H9 (cell line): ENCODE results near the gene SCAND1. TPM values are rescaled to one million over a fixed set of nuclear protein-coding genes. Genes with fewer than 3 reads are reported as not detected.
A peak's percentile ranks its signal among the peaks of the same experiment; 100 is the strongest.

Experiments used
- DNase-seq: peaks from one replicate; pipeline ENCODE4 v3.0.0-alpha.2; 2017
- H2AFZ ChIP-seq: one replicate; pipeline ENCODE4 v1.6.1; 2013; ENCODE audit warnings: mild to moderate bottlenecking, low read length, control low read depth, moderate library complexity
- H2AK5ac ChIP-seq: 2 replicates; pipeline ENCODE4 v1.6.1; 2013; ENCODE audit warnings: low read length, control low read depth, mixed read lengths; ENCODE audit not compliant: insufficient read length
- H2BK120ac ChIP-seq: one replicate; pipeline ENCODE4 v1.6.1; 2013; ENCODE audit warnings: low read depth, mild to moderate bottlenecking, low read length, control low read depth, inconsistent platforms; ENCODE audit not compliant: poor library complexity, severe bottlenecking
- H2BK12ac ChIP-seq: 2 replicates; pipeline ENCODE4 v1.6.1; 2013; ENCODE audit warnings: low read length, control low read depth, mixed read lengths, low read depth; ENCODE audit not compliant: insufficient read length
- H2BK15ac ChIP-seq: 2 replicates; pipeline ENCODE4 v1.6.1; 2013; ENCODE audit warnings: low read depth, low read length, control low read depth
- H2BK20ac ChIP-seq: one replicate; pipeline ENCODE4 v1.6.1; 2013; ENCODE audit warnings: low read depth, mild to moderate bottlenecking, low read length, control low read depth, inconsistent platforms; ENCODE audit not compliant: poor library complexity, severe bottlenecking
- H2BK5ac ChIP-seq: 2 replicates; pipeline ENCODE4 v1.6.1; 2013; ENCODE audit warnings: low read length, control low read depth, mixed read lengths; ENCODE audit not compliant: insufficient read length
- H3K14ac ChIP-seq: 2 replicates; pipeline ENCODE4 v1.6.1; 2013; ENCODE audit warnings: low read length, control low read depth; ENCODE audit not compliant: insufficient read depth
- H3K18ac ChIP-seq: 2 replicates; pipeline ENCODE4 v1.6.1; 2013; ENCODE audit warnings: low read depth, mild to moderate bottlenecking, mixed read lengths, low read length, control low read depth; ENCODE audit not compliant: insufficient read length
- H3K23ac ChIP-seq: 2 replicates; pipeline ENCODE4 v1.6.1; 2013; ENCODE audit warnings: low read length, control low read depth, mixed read lengths, low read depth; ENCODE audit not compliant: insufficient read length
- H3K23me2 ChIP-seq: 2 replicates; pipeline ENCODE4 v1.6.1; 2013; ENCODE audit warnings: low read depth, mild to moderate bottlenecking, mixed read lengths, low read length, control low read depth; ENCODE audit not compliant: insufficient read length, poor library complexity, severe bottlenecking
- H3K27ac ChIP-seq: 2 replicates; pipeline ENCODE4 v1.5.1; 2013; ENCODE audit warnings: low read length, control low read depth, mixed read lengths, low read depth; ENCODE audit not compliant: insufficient read length
- H3K27me3 ChIP-seq: 2 replicates; pipeline ENCODE4 v1.6.1; 2013; ENCODE audit warnings: low read length, control low read depth, inconsistent platforms; ENCODE audit not compliant: insufficient read depth
- H3K4ac ChIP-seq: 2 replicates; pipeline ENCODE4 v1.6.1; 2013; ENCODE audit warnings: low read depth, mild to moderate bottlenecking, control low read depth, inconsistent platforms, low read length, moderate library complexity
- H3K4me1 ChIP-seq: 2 replicates; pipeline ENCODE4 v1.6.1; 2013; ENCODE audit warnings: low read length, control low read depth, inconsistent platforms; ENCODE audit not compliant: insufficient read depth
- H3K4me2 ChIP-seq: 2 replicates; pipeline ENCODE4 v1.6.1; 2013; ENCODE audit warnings: low read length, control low read depth, mixed read lengths; ENCODE audit not compliant: insufficient read length, insufficient read depth
- H3K56ac ChIP-seq: 2 replicates; pipeline ENCODE4 v1.6.1; 2013; ENCODE audit warnings: low read depth, mild to moderate bottlenecking, mixed read lengths, low read length, control low read depth; ENCODE audit not compliant: insufficient read length
- H3K79me1 ChIP-seq: 2 replicates; pipeline ENCODE4 v1.6.1; 2013; ENCODE audit warnings: low read depth, mild to moderate bottlenecking, moderate library complexity, low read length, control low read depth, inconsistent platforms; ENCODE audit not compliant: insufficient read depth, poor library complexity, severe bottlenecking
- H3K79me2 ChIP-seq: 2 replicates; pipeline ENCODE4 v1.6.1; 2013; ENCODE audit warnings: low read length, control low read depth, inconsistent platforms; ENCODE audit not compliant: insufficient read depth
- H3K9ac ChIP-seq: 2 replicates; pipeline ENCODE4 v1.6.1; 2013; ENCODE audit warnings: low read length, control low read depth, mixed read lengths; ENCODE audit not compliant: insufficient read length; ENCODE audit errors: extremely low read depth
- H3K9me3 ChIP-seq: one replicate; pipeline ENCODE4 v1.6.1; 2013; ENCODE audit warnings: low read depth, low read length, inconsistent platforms; ENCODE audit not compliant: control insufficient read depth
- H3T11ph ChIP-seq: one replicate; pipeline ENCODE4 v1.6.1; 2013; ENCODE audit warnings: mild to moderate bottlenecking, low read length, control low read depth, inconsistent platforms
- H4K20me1 ChIP-seq: one replicate; pipeline ENCODE4 v1.6.1; 2013; ENCODE audit not compliant: control insufficient read depth, insufficient read length, insufficient read depth
- H4K5ac ChIP-seq: 2 replicates; pipeline ENCODE4 v1.6.1; 2013; ENCODE audit warnings: low read depth, mild to moderate bottlenecking, mixed read lengths, low read length, control low read depth; ENCODE audit not compliant: insufficient read length
- H4K8ac ChIP-seq: replicated peaks from 2 replicates; pipeline ENCODE4 v1.6.1; 2013; ENCODE audit warnings: low read length, control low read depth, mixed read lengths, low read depth; ENCODE audit not compliant: insufficient read length
- H4K91ac ChIP-seq: 2 replicates; pipeline ENCODE4 v1.6.1; 2013; ENCODE audit warnings: low read depth, mild to moderate bottlenecking, moderate library complexity, mixed read lengths, low read length, control low read depth; ENCODE audit not compliant: insufficient read length
- H3K27ac Mint-ChIP-seq, 3 experiments: 2 replicates in 2 of 3; 3 replicates in 1 of 3; pipeline ENCODE4 v1.8.0; 2020 to 2021; ENCODE audit warnings: mixed read lengths in 3 of 3, mild to moderate bottlenecking in 1 of 3, moderate library complexity in 1 of 3
- H3K27me3 Mint-ChIP-seq: 2 replicates; pipeline ENCODE4 v1.8.0; 2021; ENCODE audit warnings: low read depth, mild to moderate bottlenecking, moderate library complexity, mixed read lengths
- H3K36me3 Mint-ChIP-seq, 3 experiments: 2 replicates in 2 of 3; 3 replicates in 1 of 3; pipeline ENCODE4 v1.8.0; 2020 to 2021; ENCODE audit warnings: low read depth in 3 of 3, mixed read lengths in 3 of 3; ENCODE audit not compliant: insufficient read depth in 1 of 3
- H3K4me1 Mint-ChIP-seq, 2 experiments: 2 replicates each; pipeline ENCODE4 v1.8.0; 2020; ENCODE audit warnings: mixed read lengths in 2 of 2
- H3K4me3 Mint-ChIP-seq, 2 experiments: 2 replicates in 1 of 2; 3 replicates in 1 of 2; pipeline ENCODE4 v1.8.0; 2020 to 2021; ENCODE audit warnings: mild to moderate bottlenecking in 2 of 2, mixed read lengths in 2 of 2, moderate library complexity in 1 of 2
- H3K9me3 Mint-ChIP-seq, 2 experiments: 2 replicates in 1 of 2; 3 replicates in 1 of 2; pipeline ENCODE4 v1.8.0; 2020; ENCODE audit warnings: mild to moderate bottlenecking in 2 of 2, mixed read lengths in 2 of 2, moderate library complexity in 1 of 2
- CTCF ChIP-seq: fragments of 200-600 bp; sonication (generic); conservative IDR thresholded peaks from 3 replicates; pipeline ENCODE4 v1.8.0; 2021; ENCODE audit warnings: antibody characterized with exemption, mild to moderate bottlenecking
- total RNA-seq: library from RNA; stranded (reverse); gene quantifications from 2 replicates; pipeline ENCODE4 v1.2.1, GENCODE V29; 2021

Gene SCAND1
- total RNA-seq, 1 experiment from 2014 or later: 59.1 TPM

- Histone ChIP-seq H3K56ac (no peak overlapping the region), H2BK5ac (no peak overlapping the region), H2AK5ac (no peak overlapping the region), H4K8ac (no peak overlapping the region), H3K14ac (no peak overlapping the region), H3K9ac (no peak overlapping the region), H3K23ac (no peak overlapping the region), H3K4me2 (no peak overlapping the region), H3K27me3 (no peaks in the 10 kb centered on the region), H2BK120ac (no peak overlapping the region), H4K91ac (no peak overlapping the region), H4K5ac (no peak overlapping the region), H3K79me2 (no peaks in the 10 kb centered on the region), H2BK15ac (no peak overlapping the region), H3K18ac (no peak overlapping the region), H3T11ph (no peak overlapping the region), H2BK12ac (no peak overlapping the region), H3K27ac (peak overlapping the region; percentile 35), H4K20me1 (no peaks in the 10 kb centered on the region), H3K4me1 (peaks cover 11% of the 10 kb centered on the region), H2AFZ (no peak overlapping the region), H3K79me1 (no peaks in the 10 kb centered on the region), H2BK20ac (no peak overlapping the region), H3K9me3 (no peaks in the 10 kb centered on the region), H3K4ac (no peak overlapping the region), H3K23me2 (no peaks in the 10 kb centered on the region)
- Mint-ChIP-seq H3K9me3 (no peaks in the 10 kb centered on the region), H3K4me1 (peaks cover 20 to 34% of the 10 kb centered on the region in 2 experiments), H3K27ac (peak overlapping the region; percentile 10 to 96 (median 46); a peak in 6 of 7 replicates), H3K36me3 (peaks cover 16 to 49% (median 47%) of the 10 kb centered on the region in 3 experiments), H3K4me3 (no peak overlapping the region), H3K27me3 (no peaks in the 10 kb centered on the region)
- peak; percentile 68 for DNase-seq
- no peak for TF ChIP-seq CTCF
Measured at GRCh38 chr20:35908007-35908406, 46.3 kb downstream of the SCAND1 start.
